Stimulated activated CD4-positive, alpha-beta T cell treated with anti-CD3 and anti-CD28 coated beads, TNF-alpha, amount 100 ng/mL, for 4 hours (primary cell): ENCODE measurements around the gene KLRC1.
"Not testable (repeated sequence)": the region's sequence is repeated elsewhere in the genome, so short reads cannot be mapped to it uniquely, and the experiment has no call there.

ENCODE experiments used
- DNase-seq, 3 experiments: peaks; one replicate each; pipeline ENCODE4 v3.0.0-alpha.2; 2020; ENCODE audit warnings: low read depth in 3 of 3

The KLRC1 gene

DNA sequence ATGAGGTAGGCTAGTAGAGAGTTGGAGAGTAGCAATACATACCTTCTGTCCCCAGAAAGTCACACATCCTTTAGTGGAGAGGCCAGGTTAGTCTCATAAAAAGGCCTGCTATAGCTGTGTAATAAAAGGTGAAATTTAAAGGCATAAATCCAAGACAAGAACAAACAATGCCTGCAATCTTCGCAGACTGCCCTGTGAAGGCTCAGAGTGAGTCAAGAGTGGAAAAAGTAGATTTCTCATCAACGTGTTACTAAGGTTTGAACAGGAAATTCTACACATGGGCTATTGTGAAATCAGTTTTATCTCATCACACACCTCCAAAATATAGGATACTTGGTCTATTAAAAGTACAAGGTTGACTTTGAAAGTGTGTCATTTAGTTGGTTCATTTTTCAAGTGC, at the start of gene KLRC1:
Gene KLRC1, minus strand, starts transcription at position 222 of the 400 bp plus-strand sequence. CDS start 2,221 bp downstream, outside the sequence.
- DNase-seq, result no peak

DNA sequence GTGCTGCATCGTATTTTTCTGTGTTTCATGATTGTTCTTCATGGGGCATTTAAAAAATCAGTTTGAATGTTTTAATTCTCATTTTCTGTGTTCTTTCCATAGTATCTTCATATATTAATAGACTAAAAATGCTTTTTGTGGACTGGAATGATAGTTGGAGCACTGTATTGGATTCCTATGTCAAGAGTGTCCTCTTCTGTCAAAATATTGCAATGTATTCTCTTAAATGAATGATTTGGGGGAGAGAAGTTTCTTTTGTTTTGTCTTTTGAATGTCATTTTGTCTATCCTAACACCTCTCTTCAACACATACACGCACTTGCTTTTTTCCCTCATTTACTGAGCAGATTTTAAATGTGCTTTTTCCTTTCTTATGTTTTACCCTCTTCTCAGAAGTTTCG, 47.9 kb upstream of the KLRC1 start:
- no peak for DNase-seq

DNA sequence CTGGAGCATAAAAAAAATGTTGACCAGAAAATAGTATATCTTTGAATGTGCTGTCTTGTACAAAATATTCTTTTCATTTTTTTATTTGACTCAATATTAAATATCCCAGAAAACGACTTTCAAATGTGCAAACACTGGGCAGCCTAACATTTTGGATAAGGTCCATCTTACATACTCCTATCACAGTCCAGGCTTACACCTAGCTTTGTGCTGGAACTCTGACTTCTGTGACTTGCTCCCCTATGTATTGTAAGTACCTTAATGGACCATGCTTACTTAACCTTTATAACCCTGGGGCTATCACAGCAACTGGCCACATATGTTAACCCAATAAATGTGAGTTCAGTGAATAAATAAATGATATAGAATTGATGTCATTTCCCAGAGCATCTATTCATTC, 44.9 kb upstream of the KLRC1 start:
- DNase-seq, result no peak

DNA sequence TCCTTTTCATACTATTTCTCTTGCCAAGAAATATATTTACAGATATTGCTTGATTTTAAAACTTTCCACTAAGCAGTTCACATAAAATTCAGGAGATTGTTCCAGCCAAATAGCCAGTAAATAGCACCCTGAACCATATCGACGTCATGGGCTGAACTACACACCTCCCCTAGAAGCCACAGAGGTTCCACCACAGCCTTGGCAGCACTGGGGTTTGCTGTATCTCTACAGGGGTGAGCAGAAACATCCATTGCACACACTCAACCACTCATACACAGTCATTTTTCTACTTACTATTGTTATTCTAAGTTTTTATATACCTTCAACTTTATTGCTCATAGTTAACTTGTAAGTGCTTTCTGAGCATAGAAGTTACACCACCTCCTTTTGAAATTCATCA, 44.4 kb upstream of the KLRC1 start:
- DNase-seq, result no peak

DNA sequence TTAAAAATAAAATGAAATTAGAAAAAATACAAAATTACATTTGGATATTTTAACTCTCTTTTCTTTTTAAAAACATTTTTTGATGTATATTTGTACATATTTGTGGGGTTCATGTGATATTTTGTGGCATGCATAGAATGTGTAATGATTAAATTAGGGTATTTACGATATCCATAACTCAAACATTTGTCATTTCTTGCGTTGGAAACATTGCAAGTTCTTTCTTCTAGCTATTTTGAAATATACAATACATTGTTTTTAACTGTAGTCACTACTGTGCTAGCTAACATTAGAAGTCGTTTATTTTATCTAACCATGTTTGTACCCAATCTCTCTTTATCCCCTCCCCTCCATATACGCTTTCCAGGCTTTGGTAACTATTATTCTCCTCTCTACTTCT, 38.6 kb upstream of the KLRC1 start:
- DNase-seq, result no peak

DNA sequence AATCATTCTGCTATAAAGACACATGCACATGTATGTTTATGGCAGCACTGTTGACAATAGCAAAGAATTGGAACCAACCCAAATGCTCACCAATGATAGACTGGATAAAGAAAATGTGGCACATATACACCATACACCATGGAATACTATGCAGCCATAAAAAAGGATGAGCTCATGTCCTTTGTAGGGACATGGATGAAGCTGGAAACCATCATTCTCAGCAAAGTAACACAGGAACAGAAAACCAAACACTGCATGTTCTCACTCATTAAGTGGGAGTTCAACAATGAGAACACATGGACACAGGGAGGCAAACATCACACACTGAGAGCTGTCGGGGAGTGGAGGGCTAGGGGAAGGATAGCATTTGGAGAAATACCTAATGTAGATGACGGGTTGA, 34.2 kb upstream of the KLRC1 start:
- DNase-seq, result not testable (repeated sequence)

DNA sequence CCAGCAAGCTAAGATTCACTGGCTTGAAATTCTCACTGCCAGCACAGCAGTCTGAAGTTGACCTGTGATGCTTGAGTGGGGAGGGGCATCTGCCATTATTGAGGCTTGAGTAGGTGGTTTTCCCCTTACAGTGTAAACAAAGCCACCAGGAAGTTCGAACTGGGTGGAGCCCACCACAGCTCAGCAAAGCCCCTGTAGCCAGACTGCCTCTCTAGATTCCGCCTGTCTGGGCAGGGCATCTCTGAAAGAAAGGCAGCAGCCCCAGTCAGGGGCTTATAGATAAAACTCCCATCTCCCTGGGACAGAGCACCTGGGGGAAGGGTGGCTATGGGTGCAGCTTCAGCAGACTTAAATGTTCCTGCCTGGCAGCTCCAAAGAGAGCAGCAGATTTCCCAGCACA, 28.7 kb upstream of the KLRC1 start:
- not testable (repeated sequence) for DNase-seq

DNA sequence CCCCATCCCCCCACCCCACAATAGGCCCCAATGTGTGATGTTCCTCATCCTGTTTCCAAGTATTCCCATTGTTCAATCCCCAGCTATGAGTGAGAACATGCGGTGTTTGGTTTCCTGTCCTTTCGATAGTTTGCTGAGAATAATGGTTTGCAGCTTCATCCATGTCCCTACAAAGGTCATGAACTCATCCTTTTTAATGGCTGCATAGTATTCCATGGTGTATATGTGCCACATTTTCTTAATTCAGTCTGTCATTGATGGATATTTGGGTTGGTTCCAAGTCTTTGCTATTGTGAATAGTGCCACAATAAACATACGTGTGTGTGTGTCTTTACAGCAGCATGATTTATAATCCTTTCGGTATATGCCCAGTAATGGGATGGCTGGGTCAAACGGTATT, 19.6 kb upstream of the KLRC1 start:
- DNase-seq, result not testable (repeated sequence)

DNA sequence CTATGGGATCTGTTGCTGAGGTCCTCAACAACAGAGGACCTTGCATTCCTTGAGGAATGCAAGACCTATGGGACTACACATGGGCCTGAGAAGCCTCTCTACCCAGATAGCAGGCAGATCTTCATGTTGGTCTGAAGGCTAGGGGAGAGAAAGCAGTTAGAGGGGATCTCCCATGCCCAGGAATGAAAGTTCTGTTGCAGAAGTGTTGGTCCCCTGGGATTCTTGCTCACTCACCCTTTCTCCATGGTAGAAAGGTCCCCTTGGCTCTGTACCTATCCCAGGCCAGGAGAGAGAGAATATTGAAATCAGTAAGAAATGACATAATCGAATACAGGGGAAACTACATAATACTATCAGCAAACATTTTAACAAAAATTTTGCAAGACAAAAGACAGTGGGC, 16.5 kb upstream of the KLRC1 start:
- DNase-seq, result no peak

DNA sequence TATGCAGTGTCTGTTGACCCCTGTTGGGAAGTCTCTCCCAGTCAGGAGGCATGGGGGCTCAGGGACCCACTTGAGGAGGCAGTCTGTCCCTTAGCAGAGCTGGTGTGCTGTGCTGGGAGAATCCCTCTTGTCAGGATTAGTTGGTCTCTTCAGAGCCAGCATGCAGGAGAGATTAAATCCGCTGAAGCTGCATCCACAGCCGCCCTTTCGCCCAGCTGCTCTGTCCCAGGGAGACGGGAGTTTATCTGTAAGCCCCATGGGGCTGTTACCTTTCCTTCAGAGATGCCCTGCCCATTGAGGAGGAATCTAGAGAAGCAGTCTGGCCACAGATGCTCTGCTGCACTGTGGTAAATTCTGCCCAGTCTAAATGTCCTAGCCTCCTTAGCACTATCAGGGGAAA, 13.1 kb upstream of the KLRC1 start:
- DNase-seq, result no peak

DNA sequence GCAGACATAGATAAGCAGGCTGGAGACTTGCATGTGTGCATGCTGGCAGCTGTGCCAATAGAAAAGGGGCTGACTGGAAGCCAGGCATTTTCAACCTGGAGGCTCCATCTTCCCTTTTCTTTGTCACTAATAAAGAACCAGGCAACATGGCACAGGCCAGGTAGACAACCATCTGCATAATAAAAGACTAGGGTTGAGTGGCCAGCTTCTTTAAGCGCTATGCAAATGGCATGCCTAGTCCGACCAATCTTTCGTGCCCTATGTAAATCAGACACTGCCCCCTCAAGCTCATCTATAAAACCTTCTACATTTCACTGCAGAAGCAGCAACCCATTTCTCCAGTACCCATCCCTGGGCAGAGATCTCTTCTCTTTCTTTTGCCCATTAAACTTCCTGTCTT, 4.6 kb upstream of the KLRC1 start:
- no peak for DNase-seq

DNA sequence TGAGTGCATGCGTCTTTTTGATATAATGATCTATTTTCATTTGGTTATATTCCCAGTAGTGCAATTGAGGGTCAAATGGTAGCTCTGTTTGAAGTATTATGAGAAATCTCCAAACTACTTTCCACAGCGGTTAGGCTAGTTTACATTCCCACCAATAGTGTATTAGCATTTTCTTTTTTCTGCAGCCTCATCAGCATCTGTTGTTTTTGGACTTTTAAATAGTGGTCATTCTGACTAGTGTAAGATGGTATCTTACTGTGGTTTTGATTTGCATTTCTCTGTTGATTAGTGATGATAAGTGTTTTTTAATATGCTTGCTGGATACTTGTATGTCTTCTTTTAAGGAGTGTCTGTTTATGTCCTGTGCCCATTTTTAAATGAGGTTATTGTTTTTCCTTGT, 3.7 kb upstream of the KLRC1 start:
- DNase-seq, result no peak

DNA sequence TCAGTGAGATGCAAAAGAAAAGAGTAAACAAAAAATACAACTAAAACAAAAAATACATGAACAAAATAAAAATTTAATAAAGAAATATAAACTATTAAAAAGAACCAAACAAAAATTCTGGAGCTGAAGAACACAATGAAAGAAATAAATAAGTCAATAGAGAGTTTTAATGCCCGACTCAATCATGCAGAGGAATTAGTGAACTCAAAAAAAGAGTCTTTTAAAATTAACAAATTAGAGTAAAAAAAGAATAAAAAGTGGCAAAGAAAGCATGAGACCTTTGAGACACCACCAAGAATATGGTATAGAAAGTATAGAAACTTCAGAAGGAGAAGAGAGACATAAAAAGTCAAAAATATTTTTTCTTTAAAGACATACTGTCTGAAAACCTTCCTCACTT, 2.6 kb upstream of the KLRC1 start:
- no peak for DNase-seq

DNA sequence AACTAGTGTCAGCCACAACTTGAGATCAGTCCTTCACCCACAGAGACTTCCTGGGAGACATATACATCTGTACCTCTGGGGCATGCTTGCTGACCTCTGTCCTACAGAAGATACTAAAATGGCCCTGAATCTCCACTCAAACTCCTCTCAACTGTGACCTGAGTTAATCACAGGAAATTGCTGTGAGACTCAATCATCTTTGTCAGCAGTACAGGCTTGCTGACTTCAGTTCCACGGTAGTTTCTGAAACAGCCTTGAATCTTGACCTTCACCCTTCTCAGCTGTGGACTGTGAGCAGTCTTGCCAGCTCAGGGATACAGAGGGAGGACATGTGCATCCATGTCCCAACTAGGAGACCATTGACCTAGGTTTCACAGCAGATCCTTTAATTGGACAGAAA, 1.4 kb upstream of the KLRC1 start:
- no peak for DNase-seq

DNA sequence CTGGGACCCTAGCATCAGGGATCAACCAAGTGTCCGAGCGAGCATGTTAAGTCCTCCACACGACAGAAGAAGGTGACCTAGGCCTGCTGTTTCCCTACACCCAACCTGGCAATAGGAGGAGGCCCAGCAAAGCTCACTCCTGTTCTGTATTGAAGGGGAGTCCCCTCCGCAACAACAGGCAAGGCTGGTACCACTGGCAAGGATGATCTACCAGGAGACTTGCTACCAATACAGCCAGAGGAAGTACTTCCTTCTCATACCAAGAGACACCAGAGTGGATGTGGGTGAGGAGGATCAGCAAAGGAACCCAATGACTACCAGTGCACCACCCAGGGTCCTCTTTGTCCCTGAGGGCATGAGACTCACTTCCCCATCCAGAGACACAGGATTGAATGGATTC, 4.9 kb downstream of the KLRC1 start:
- DNase-seq, result no peak

DNA sequence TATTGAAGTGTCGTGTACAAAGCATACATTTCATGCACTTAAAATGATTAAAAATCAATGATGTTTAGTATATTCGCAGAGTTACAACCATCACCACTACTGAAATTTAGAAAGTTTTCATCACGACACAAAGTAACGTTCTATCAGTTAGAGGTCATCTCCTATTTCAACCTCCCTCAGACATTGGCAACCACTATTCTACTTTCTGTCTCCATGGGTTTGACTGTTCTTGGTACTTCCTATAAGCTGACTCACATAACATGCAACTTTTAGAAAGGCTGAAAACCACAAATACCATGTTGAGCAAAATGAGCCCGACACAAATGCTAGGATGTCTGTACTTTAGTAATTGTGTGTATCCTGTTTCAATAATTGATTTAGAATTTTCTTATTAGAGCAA, 7.1 kb downstream of the KLRC1 start:
- not testable (repeated sequence) for DNase-seq

DNA sequence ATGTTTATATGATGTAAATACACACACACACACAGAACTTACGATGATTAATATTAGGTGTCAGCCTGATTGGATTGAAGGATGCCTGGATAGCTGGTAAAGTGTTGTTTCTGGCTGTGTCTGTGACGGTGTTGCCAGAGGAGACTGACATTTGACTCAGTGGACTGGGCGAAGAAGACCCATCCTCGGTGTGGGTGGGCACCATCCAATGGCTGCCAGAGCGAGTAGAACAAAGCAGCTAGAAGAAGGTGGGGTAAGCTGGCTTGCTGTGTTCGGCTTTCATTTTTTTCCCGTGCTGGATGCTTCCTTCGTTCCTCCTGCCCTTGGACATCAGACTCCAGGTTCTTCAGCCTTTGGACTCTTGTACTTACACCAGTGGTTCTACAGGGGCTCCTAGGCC, 12.0 kb downstream of the KLRC1 start:
- not testable (repeated sequence) for DNase-seq

DNA sequence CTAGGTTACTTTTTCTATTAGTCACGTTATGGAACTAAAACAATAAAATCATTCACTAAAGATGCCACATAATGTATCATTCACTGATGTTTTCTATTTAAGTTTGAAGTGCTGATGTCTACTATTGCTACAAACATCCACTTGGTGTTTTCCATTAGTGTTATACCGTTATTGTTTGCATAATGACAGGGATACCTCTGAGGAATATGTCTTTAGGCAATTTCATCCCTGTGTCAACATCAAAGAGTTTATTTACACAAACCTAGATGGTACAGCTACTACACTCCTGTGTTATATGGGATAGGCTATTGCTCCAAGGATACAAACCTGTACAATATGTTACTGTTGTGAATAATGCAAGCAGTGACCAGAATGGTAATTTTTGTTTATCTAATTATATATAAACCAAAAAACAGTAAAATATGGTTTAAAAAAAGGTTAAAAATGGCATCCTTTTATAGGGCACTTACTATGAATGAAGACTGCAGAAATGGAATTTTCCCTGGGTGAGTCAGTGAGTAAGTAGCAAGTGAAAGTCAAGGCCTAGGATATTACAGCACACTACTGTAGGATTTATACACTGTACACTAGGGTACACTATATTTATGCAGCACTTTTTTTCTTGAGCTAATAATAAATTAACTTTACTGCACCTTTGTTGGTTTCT, 13.4 kb downstream of the KLRC1 start:
- not testable (repeated sequence) for DNase-seq

DNA sequence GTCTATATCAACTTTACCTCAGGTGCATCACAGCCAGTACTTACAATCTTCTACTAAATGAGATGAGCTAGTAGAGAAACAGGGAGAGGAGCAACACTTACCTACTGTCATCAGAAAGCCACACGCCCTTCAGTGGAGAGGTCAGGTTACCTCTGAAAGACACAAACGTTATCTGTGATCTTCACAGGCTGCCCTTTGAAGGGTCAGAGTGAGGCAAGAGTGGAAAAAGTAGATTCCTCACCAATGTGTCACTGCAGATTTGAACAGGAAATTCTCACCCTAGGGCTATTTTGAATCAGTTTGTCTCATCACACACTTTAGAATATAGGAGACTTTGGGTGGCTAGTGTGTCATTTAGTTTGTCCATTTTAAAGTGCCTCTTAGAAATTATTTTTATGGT, 15.6 kb downstream of the KLRC1 start:
- not testable (repeated sequence) for DNase-seq

DNA sequence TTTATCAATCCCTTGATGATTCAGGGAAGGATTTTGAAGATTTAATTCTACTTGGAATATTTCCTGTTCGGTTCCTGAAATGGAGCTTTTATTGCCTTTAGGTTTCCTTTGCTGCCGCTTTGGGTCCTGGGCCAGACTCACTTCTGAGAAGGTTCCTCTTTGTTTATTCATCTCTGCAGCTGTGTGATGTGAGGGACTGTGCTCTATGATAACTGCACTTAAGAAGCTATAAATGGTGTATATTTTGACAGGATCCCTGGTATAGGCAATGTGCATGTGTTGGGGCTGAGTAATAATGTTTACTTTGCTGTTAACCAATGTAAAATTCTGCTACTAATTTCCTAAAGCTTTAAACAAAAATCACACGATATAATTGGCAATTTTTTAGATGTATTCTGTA, 17.4 kb downstream of the KLRC1 start, which contains the start of gene KLRC2:
Gene KLRC2, minus strand, starts transcription at position 195 of the 400 bp plus-strand sequence. Its CDS starts 24 bp downstream, at position 171.
- DNase-seq, result not testable (repeated sequence)

DNA sequence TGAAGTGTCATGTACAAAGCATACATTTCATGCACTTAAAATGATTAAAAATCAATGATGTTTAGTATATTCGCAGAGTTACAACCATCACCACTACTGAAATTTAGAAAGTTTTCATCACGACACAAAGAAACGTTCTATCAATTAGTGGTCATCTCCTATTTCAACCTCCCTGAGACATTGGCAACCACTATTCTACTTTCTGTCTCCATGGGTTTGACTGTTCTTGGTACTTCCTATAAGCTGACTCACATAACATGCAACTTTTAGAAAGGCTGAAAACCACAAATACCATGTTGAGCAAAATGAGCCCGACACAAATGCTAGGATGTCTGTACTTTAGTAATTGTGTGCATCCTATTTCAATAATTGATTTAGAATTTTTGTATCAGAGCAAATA, 22.6 kb downstream of the KLRC1 start:
- DNase-seq, result not testable (repeated sequence)

DNA sequence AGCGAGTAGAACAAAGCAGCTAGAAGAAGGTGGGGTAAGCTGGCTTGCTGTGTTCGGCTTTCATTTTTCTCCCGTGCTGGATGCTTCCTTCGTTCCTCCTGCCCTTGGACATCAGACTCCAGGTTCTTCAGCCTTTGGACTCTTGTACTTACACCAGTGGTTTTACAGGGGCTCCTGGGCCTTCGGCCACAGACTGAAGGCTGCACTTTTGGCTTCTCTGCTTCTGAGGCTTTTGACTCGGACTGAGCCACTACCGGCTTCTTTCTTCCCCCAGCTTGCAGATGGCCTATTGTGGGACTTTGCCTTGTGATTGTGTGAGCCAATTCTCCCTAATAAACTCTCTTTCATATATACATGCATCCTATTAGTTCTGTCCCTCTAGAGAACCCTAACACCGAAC, 27.2 kb downstream of the KLRC1 start:
- not testable (repeated sequence) for DNase-seq

DNA sequence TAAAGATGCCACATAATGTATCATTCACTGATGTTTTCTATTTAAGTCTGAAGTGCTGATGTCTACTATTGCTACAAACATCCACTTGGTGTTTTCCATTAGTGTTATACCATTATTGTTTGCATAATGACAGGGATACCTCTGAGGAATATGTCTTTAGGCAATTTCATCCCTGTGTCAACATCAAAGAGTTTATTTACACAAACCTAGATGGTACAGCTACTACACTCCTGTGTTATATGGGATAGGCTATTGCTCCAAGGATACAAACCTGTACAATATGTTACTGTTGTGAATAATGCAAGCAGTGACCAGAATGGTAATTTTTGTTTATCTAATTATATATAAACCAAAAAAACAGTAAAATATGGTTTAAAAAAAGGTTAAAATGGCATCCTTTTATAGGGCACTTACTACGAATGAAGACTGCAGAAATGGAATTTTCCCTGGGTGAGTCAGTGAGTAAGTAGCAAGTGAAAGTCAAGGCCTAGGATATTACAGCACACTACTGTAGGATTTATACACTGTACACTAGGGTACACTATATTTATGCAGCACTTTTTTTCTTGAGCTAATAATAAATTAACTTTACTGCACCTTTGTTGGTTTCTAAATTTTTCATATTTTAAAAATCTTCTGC, 28.8 kb downstream of the KLRC1 start:
- DNase-seq, result not testable (repeated sequence)

DNA sequence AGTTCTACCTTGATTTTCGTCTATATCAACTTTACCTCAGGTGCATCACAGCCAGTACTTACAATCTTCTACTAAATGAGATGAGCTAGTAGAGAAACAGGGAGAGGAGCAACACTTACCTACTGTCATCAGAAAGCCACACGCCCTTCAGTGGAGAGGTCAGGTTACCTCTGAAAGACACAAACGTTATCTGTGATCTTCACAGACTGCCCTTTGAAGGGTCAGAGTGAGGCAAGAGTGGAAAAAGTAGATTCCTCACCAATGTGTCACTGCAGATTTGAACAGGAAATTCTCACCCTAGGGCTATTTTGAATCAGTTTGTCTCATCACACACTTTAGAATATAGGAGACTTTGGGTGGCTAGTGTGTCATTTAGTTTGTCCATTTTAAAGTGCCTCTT, 31.0 kb downstream of the KLRC1 start:
- DNase-seq, result not testable (repeated sequence)
